GM12865 (cell line): ENCODE results near the gene USP24.
"Not testable (repeated sequence)": the region's sequence is repeated elsewhere in the genome, so short reads cannot be mapped to it uniquely, and the experiment has no call there.

Experiments
- DNase-seq: peaks from one replicate; pipeline ENCODE4 v3.0.0; 2010; ENCODE audit warnings: low read depth
- H3K4me3 ChIP-seq: 2 replicates; pipeline ENCODE4 v1.5.1; 2011; ENCODE audit warnings: mild to moderate bottlenecking, low read depth, low read length, control low read depth
- CTCF ChIP-seq: IDR thresholded peaks from 2 replicates; pipeline ENCODE4 v1.5.1; 2011; ENCODE audit warnings: low read length, control low read depth, low read depth, inconsistent platforms; ENCODE audit not compliant: insufficient read depth; ENCODE audit errors: missing control alignments

USP24 gene

GRCh38 chr1:55128418-55128995 is 86.7 kb downstream of the USP24 start:
- H3K4me3 ChIP-seq, result no peak overlapping the region
- DNase-seq, result no peak
- no peak for TF ChIP-seq CTCF

- no peak for TF ChIP-seq CTCF
- no peak overlapping the region for H3K4me3 ChIP-seq
- peak; percentile 32 for DNase-seq
Observed at GRCh38 chr1:55127827-55128343, 87.3 kb downstream of the USP24 start.

GRCh38 chr1:55124470-55124869 is 90.7 kb downstream of the USP24 start:
- no peak overlapping the region for H3K4me3 ChIP-seq
- peak; percentile 19 for DNase-seq
- no peak for TF ChIP-seq CTCF

GRCh38 chr1:55120538-55120937 is 94.6 kb downstream of the USP24 start:
- TF ChIP-seq CTCF, result no peak
- DNase-seq, result no peak
- H3K4me3 ChIP-seq, result no peak overlapping the region

GRCh38 chr1:55118651-55119329 is 96.4 kb downstream of the USP24 start:
- no peak overlapping the region for H3K4me3 ChIP-seq
- no peak for TF ChIP-seq CTCF

GRCh38 chr1:55117941-55118340 is 97.2 kb downstream of the USP24 start:
- no peak for DNase-seq
- no peak for TF ChIP-seq CTCF
- no peak overlapping the region for H3K4me3 ChIP-seq

More at GRCh38 chr1:55118651-55119329, 96.4 kb downstream of the USP24 start:
- no peak for DNase-seq

- not testable (repeated sequence) for DNase-seq, H3K4me3 ChIP-seq
Observed at GRCh38 chr1:55109005-55109404, 106.2 kb downstream of the USP24 start.
